Adipocyte (in vitro differentiated cells): ENCODE results near the gene CDH23.
A peak's percentile ranks its signal among the peaks of the same experiment; 100 is the strongest.

Experiments used
- DNase-seq: peaks from one replicate; pipeline ENCODE4 v3.0.0-alpha.2; 2015; ENCODE audit warnings: low read depth
- H3K27me3 ChIP-seq: replicated peaks from 2 replicates; pipeline ENCODE4 v1.7.0; 2013; ENCODE audit warnings: mild to moderate bottlenecking, low read length, moderate library complexity; ENCODE audit not compliant: control insufficient read depth, insufficient read depth
- H3K36me3 ChIP-seq: 2 replicates; pipeline ENCODE4 v1.7.0; 2013; ENCODE audit warnings: low read length, mild to moderate bottlenecking, moderate library complexity; ENCODE audit not compliant: control insufficient read depth, insufficient read depth, severe bottlenecking
- H3K4me1 ChIP-seq: 2 replicates; pipeline ENCODE4 v1.7.0; 2013; ENCODE audit warnings: mild to moderate bottlenecking, low read length, moderate library complexity; ENCODE audit not compliant: control insufficient read depth, insufficient read depth
- H3K4me3 ChIP-seq: 2 replicates; pipeline ENCODE4 v1.7.0; 2013; ENCODE audit warnings: mild to moderate bottlenecking, low read length, moderate library complexity
- H3K9ac ChIP-seq: 2 replicates; pipeline ENCODE4 v1.7.0; 2013; ENCODE audit warnings: mild to moderate bottlenecking, low read length, moderate library complexity
- H3K9me3 ChIP-seq: 2 replicates; pipeline ENCODE4 v1.7.0; 2013; ENCODE audit warnings: mild to moderate bottlenecking, low read length, moderate library complexity; ENCODE audit not compliant: control insufficient read depth

CDH23 gene

DNA sequence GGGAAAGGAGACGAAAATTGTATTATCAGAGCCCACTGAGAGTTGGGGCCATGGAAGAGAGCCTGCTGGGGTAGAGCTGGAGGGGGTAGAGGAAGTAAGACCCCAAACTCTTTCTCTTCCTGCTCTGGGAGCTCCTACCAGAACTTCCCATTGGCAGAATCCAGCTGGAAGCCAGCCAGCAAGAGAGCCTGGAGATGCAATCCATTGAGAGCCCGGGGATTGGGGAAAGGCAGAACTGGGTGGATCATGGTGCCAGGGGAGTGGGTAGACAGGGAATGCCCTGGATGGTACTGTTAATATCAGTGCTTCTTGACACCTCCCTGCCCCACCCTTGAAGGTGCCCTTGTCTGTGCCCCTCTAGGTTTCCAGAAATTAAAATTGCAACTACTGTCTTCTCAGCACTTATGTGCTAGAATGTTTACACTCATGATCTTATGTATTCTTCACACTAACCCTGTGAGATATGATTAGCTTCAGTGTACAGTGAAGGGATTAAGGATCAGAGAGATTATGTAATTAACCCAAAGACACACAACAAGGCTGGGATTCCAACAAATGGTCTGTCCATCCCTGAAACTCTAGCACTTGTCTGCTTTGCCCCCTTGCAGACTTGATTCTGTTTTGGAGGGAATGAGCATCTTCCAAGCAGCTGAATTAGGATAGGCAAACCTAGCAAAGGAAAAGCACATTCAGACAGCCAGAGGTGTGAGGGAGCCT is 168.7 kb downstream of the CDH23 start:
- peaks cover 30% of the 10 kb centered on the region for H3K27me3 ChIP-seq
- H3K9ac ChIP-seq, result no peak overlapping the region
- H3K9me3 ChIP-seq, result no peaks in the 10 kb centered on the region
- no peak overlapping the region for H3K4me3 ChIP-seq
- no peak for DNase-seq
- no peaks in the 10 kb centered on the region for H3K4me1 ChIP-seq
- no peaks in the 10 kb centered on the region for H3K36me3 ChIP-seq

GRCh38 chr10:71567006-71567405 is 170.3 kb downstream of the CDH23 start:
- no peak for DNase-seq
- Histone ChIP-seq H3K36me3 (no peaks in the 10 kb centered on the region), H3K9me3 (no peaks in the 10 kb centered on the region), H3K27me3 (peaks cover 26% of the 10 kb centered on the region), H3K4me3 (no peak overlapping the region), H3K9ac (no peak overlapping the region), H3K4me1 (no peaks in the 10 kb centered on the region)

DNA sequence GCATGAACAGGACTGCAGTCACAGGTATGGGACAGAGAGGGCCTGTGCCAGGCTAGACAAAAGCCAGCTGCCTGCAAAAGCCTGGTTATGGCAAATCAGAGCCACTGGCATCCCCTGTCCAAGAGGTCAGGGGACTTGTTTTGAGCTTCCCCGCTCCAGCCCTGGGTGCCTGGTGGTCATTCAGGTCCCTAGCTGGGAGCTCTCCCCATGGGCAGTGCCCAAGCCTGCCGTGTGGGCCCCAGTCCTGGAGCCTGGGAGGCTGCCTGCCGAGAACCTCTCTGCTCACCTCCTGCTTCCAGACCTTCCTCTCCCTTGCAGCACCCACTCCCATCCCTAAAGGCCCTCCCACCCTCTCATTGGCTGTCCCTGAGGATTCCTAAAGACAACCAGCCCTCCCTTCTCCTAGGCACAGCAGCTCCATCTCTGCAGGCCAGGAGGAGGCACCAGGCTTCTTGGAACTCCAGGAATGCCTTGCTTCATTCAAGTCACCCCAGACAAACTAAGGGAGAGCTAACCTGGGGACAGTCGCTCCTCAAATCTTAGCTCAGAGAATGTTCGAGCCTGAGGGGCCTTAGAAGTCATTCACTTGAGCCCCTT is 172.3 kb downstream of the CDH23 start:
- Histone ChIP-seq H3K4me3 (no peak overlapping the region), H3K36me3 (no peaks in the 10 kb centered on the region), H3K9ac (no peak overlapping the region), H3K4me1 (no peaks in the 10 kb centered on the region), H3K27me3 (peaks cover 28% of the 10 kb centered on the region), H3K9me3 (no peaks in the 10 kb centered on the region)
- DNase-seq, result no peak

- H3K36me3 ChIP-seq, result no peaks in the 10 kb centered on the region
- no peak overlapping the region for H3K4me3 ChIP-seq
- H3K9me3 ChIP-seq, result no peaks in the 10 kb centered on the region
- DNase-seq, result peak; percentile 73
- peaks cover 32% of the 10 kb centered on the region for H3K27me3 ChIP-seq
- peaks cover 2% of the 10 kb centered on the region for H3K4me1 ChIP-seq
- no peak overlapping the region for H3K9ac ChIP-seq
These were observed 173.3 kb downstream of the CDH23 start for GRCh38 chr10:71569775-71570588.

- DNase-seq, result no peak
- Histone ChIP-seq H3K9ac (no peak overlapping the region), H3K4me3 (no peak overlapping the region), H3K4me1 (peaks cover 15% of the 10 kb centered on the region), H3K36me3 (no peaks in the 10 kb centered on the region), H3K27me3 (peaks cover 22% of the 10 kb centered on the region), H3K9me3 (no peaks in the 10 kb centered on the region)
These were observed 174.9 kb downstream of the CDH23 start for GRCh38 chr10:71571460-71572175.

DNA sequence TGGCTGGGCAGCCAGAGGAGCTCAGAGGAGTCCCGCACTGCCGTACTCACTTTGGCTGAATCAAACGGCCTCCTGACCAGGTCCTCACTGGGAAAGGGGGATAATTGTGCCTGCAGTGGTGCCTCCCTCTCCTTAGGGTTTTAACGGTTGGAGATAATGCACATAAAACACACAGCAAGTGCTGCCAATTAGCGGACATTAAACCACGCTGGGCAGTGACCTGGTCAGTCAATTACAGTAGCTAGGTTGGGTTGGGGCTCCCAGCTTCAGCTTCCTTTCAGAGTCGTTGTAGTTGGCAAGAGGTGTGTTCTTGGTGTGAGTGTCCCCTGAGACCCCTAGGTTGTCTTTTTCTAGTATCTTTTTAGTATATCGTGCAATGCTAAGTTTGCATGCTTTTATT is 176.2 kb downstream of the CDH23 start:
- no peak overlapping the region for H3K4me3 ChIP-seq
- H3K36me3 ChIP-seq, result no peaks in the 10 kb centered on the region
- H3K4me1 ChIP-seq, result peaks cover 15% of the 10 kb centered on the region
- no peak for DNase-seq
- H3K27me3 ChIP-seq, result peaks cover 18% of the 10 kb centered on the region
- no peaks in the 10 kb centered on the region for H3K9me3 ChIP-seq
- H3K9ac ChIP-seq, result no peak overlapping the region

GRCh38 chr10:71573562-71574518 is 177.1 kb downstream of the CDH23 start:
- H3K9me3 ChIP-seq, result no peaks in the 10 kb centered on the region
- DNase-seq, result no peak
- H3K4me1 ChIP-seq, result peaks cover 15% of the 10 kb centered on the region
- no peaks in the 10 kb centered on the region for H3K36me3 ChIP-seq
- H3K4me3 ChIP-seq, result no peak overlapping the region
- H3K9ac ChIP-seq, result no peak overlapping the region
- peaks cover 27% of the 10 kb centered on the region for H3K27me3 ChIP-seq

- no peaks in the 10 kb centered on the region for H3K36me3 ChIP-seq
- no peaks in the 10 kb centered on the region for H3K9me3 ChIP-seq
- DNase-seq, result no peak
- peaks cover 33% of the 10 kb centered on the region for H3K27me3 ChIP-seq
- peaks cover 15% of the 10 kb centered on the region for H3K4me1 ChIP-seq
- no peak overlapping the region for H3K9ac ChIP-seq
- peak overlapping the region; percentile 29 for H3K4me3 ChIP-seq
These were observed 178.7 kb downstream of the CDH23 start for GRCh38 chr10:71575451-71575850.

DNA sequence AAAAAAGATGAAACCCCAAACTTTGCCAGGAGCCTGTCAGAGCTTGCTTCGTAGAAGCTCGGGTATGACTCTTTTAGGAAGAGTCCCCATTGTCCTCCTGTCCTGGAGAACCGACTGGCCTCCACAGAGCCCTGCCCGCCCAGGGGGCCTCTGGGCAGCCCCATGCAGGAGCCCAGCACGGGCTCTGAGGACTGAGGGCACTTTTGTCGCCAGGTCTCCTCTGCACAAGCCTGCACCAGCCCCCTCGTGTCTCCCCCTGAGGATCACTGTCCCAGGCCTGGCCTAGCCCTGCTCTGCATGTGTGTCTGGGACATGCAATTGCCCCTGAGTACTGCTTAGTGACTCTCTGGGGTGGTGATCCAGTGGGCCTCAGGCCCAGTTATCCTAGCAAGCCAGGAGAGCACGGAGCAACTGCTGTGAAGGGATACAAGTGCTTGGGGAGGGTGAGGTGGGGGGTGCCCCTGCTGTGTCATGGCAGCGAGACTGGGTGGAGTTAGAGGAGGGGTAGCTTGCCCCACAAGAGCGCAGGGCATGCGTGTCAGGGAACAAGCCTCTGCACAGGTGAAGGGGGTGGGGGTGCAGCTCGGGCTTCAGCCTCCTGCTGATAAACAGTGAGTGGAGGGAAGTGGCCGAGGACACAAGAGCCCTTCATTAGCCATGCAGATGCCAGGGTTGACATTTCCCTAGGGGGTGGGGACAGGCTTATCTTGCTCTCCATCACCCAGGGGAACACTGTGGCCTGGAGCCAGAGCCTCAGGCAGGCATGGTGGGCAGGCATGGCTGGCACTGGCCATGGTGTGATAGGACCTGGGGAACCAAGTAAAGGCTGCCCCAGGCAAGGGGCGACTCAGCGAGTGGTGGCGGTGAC is 179.4 kb downstream of the CDH23 start:
- Histone ChIP-seq H3K36me3 (no peaks in the 10 kb centered on the region), H3K9me3 (no peaks in the 10 kb centered on the region), H3K9ac (no peak overlapping the region), H3K4me3 (peak overlapping the region; percentile 29), H3K27me3 (peaks cover 33% of the 10 kb centered on the region), H3K4me1 (peaks cover 15% of the 10 kb centered on the region)
- DNase-seq, result no peak

- H3K27me3 ChIP-seq, result peaks cover 33% of the 10 kb centered on the region
- no peak overlapping the region for H3K4me3 ChIP-seq
- H3K9ac ChIP-seq, result no peak overlapping the region
- H3K36me3 ChIP-seq, result no peaks in the 10 kb centered on the region
- peaks cover 15% of the 10 kb centered on the region for H3K4me1 ChIP-seq
- H3K9me3 ChIP-seq, result no peaks in the 10 kb centered on the region
- no peak for DNase-seq
These were observed 180.1 kb downstream of the CDH23 start for GRCh38 chr10:71576842-71577241.
